PC-3 (cell line): ENCODE measurements around the gene PLXNB1. TPM values are rescaled to one million over a fixed set of nuclear protein-coding genes. Genes with fewer than 3 reads are reported as not detected.

Experiments used
- ATAC-seq: fragments of 200-7000 bp; cut with Tn5 transposase; 2 replicates; pipeline ENCODE4 v1.9.1; 2020; ENCODE audit warnings: mild to moderate bottlenecking, moderate library complexity
- BruUV-seq: library from RNA; stranded (reverse); fragments of 400-500 nt; replicated peaks from 2 replicates; lab custom pipeline; 2021; lab: Mats Ljungman, UMichigan
- CTCF ChIA-PET: fragments of 300-600 bp; sonication (Branson Sonifier 250); formaldehyde crosslinking; loops from one replicate; lab custom pipeline; 2022; ENCODE audit warnings: antibody characterized with exemption; lab: Charles Lee
- POLR2A ChIA-PET: fragments of 300-600 bp; sonication (Branson Sonifier 250); formaldehyde crosslinking; loops from one replicate; lab custom pipeline; 2022; ENCODE audit warnings: antibody characterized with exemption; ENCODE audit not compliant: unreplicated experiment; lab: Charles Lee
- DNase-seq: peaks from one replicate; pipeline ENCODE4 v3.0.0-alpha.2; 2015
- H2AFZ ChIP-seq: fragments of 300-600 bp; sonication (generic); 2 replicates; pipeline ENCODE4 v1.6.0; 2016; ENCODE audit warnings: antibody characterized with exemption, low read length
- H3F3A ChIP-seq: fragments of 300-600 bp; sonication (generic); one replicate; pipeline ENCODE4 v1.6.0; 2017; ENCODE audit warnings: antibody characterized with exemption, low read length, control low read depth, mild to moderate bottlenecking; ENCODE audit not compliant: unreplicated experiment
- H3K27ac ChIP-seq: fragments of 300-600 bp; sonication (generic); 2 replicates; pipeline ENCODE4 v1.5.1; 2016; ENCODE audit warnings: mild to moderate bottlenecking, low read length
- H3K27me3 ChIP-seq: fragments of 300-600 bp; sonication (generic); 2 replicates; pipeline ENCODE4 v1.6.1; 2016; ENCODE audit warnings: low read length, mixed read lengths
- H3K36me3 ChIP-seq: fragments of 300-600 bp; sonication (generic); 2 replicates; pipeline ENCODE4 v1.6.1; 2016; ENCODE audit warnings: low read depth, mixed run types, low read length, mixed read lengths
- H3K4me1 ChIP-seq: fragments of 300-600 bp; sonication (generic); 2 replicates; pipeline ENCODE4 v1.5.1; 2016; ENCODE audit warnings: low read length; ENCODE audit not compliant: insufficient read depth
- H3K4me2 ChIP-seq: fragments of 300-600 bp; sonication (generic); 2 replicates; pipeline ENCODE4 v1.6.0; 2016; ENCODE audit warnings: low read length
- H3K4me3 ChIP-seq: fragments of 300-600 bp; sonication (generic); 2 replicates; pipeline ENCODE4 v1.5.1; 2016; ENCODE audit warnings: mild to moderate bottlenecking, low read length, mixed read lengths
- H3K79me2 ChIP-seq: fragments of 300-600 bp; sonication (generic); 2 replicates; pipeline ENCODE4 v1.6.1; 2017; ENCODE audit warnings: low read length, mixed read lengths
- H3K9ac ChIP-seq: fragments of 300-600 bp; sonication (generic); 2 replicates; pipeline ENCODE4 v1.6.0; 2016; ENCODE audit warnings: mild to moderate bottlenecking, low read length
- H3K9me2 ChIP-seq: fragments of 300-600 bp; sonication (generic); replicated peaks from 2 replicates; pipeline ENCODE4 v1.6.1; 2016; ENCODE audit warnings: mixed run types, low read length, mixed read lengths
- H3K9me3 ChIP-seq: fragments of 300-600 bp; sonication (generic); 2 replicates; pipeline ENCODE4 v1.6.1; 2016; ENCODE audit warnings: low read length, mixed read lengths
- H4K20me1 ChIP-seq: fragments of 300-600 bp; sonication (generic); 2 replicates; pipeline ENCODE4 v1.6.1; 2016; ENCODE audit warnings: low read length, mixed read lengths
- CTCF ChIP-seq: fragments of 300-600 bp; sonication (generic); conservative IDR thresholded peaks from 2 replicates; pipeline ENCODE4 v1.5.1; 2017; ENCODE audit warnings: antibody characterized with exemption, low read depth, mild to moderate bottlenecking, low read length
- EZH2 ChIP-seq: fragments of 300-600 bp; sonication (generic); IDR thresholded peaks from one replicate; pipeline ENCODE4 v1.6.1; 2017; ENCODE audit warnings: antibody characterized with exemption, mild to moderate bottlenecking, low read length; ENCODE audit not compliant: unreplicated experiment
- EZH2phosphoT487 ChIP-seq: fragments of 300-600 bp; sonication (generic); IDR thresholded peaks from 2 replicates; pipeline ENCODE4 v1.6.1; 2018; ENCODE audit warnings: mild to moderate bottlenecking, antibody characterized with exemption, low read length, borderline replicate concordance
- intact Hi-C: fragments of 100-400 bp; cut with micrococcal nuclease; formaldehyde crosslinking; loops from 2 replicates; pipeline ENCODE4 v1.9.0; 2023
- total RNA-seq: library from RNA; depleted of rRNA; stranded (reverse); fragments of >200 nt; gene quantifications from 2 replicates; pipeline ENCODE4 v1.2.3, GENCODE V29; 2014

PLXNB1 gene
- total RNA-seq, 1 experiment from 2014 or later, result 35.4 TPM

GRCh38 chr3:48467473-48468267, 37.8 kb upstream of the PLXNB1 start:
- Histone ChIP-seq H3K9me3 (no peaks in the 10 kb centered on the region), H4K20me1 (no peaks in the 10 kb centered on the region), H3K4me1 (peaks cover 43% of the 10 kb centered on the region), H3K27ac (no peak overlapping the region), H3K79me2 (peaks cover 66% of the 10 kb centered on the region), H3K36me3 (peaks cover 13% of the 10 kb centered on the region; the same call in 1 of the 2 replicates), H2AFZ (no peak overlapping the region), H3K9me2 (no peaks in the 10 kb centered on the region), H3K27me3 (no peaks in the 10 kb centered on the region), H3K4me2 (peak overlapping the region; percentile 80; the same call in 1 of the 2 replicates), H3K9ac (no peak overlapping the region), H3K4me3 (no peak overlapping the region), H3F3A (no peaks in the 10 kb centered on the region)
- no TSS peak for BruUV-seq
- POLR2A ChIA-PET, result no interaction called here
- no peak for DNase-seq
- CTCF ChIA-PET, result interaction anchor here (0.6 kb wide), 1 partner anchor 20 kb away, joined by 3 read pairs; no protein-coding TSS in a partner anchor
- TF ChIP-seq CTCF (no peak), EZH2phosphoT487 (no peak)
- intact Hi-C loops, result no loop called here
- ATAC-seq, result no peak

- no peaks in the 10 kb centered on the region for H3K27me3 ChIP-seq
- peak overlapping the region; percentile 51; the same call in 1 of the 2 replicates for H3K4me3 ChIP-seq
- no peaks in the 10 kb centered on the region for H3F3A ChIP-seq
- H3K9me3 ChIP-seq, result no peaks in the 10 kb centered on the region
- no peak for TF ChIP-seq EZH2
- no peak for TF ChIP-seq EZH2phosphoT487
- no peak for TF ChIP-seq CTCF
- ChIA-PET CTCF (interaction anchor here (0.6 kb wide), 1 partner anchor 21 kb away, joined by 3 read pairs; no protein-coding TSS in a partner anchor), POLR2A (no interaction called here)
- H3K27ac ChIP-seq, result peak overlapping the region; percentile 99
- H2AFZ ChIP-seq, result no peak overlapping the region
- peaks cover 37% of the 10 kb centered on the region for H3K4me1 ChIP-seq
- peaks cover 60% of the 10 kb centered on the region for H3K79me2 ChIP-seq
- peak overlapping the region; percentile 96 for H3K9ac ChIP-seq
- H4K20me1 ChIP-seq, result no peaks in the 10 kb centered on the region
- no peaks in the 10 kb centered on the region for H3K9me2 ChIP-seq
- intact Hi-C loops, result no loop called here
- peaks cover 13% of the 10 kb centered on the region; the same call in 1 of the 2 replicates for H3K36me3 ChIP-seq
- H3K4me2 ChIP-seq, result peak overlapping the region; percentile 80
- DNase-seq, result no peak
- ATAC-seq, result no peak
- BruUV-seq, result no TSS peak
Measured at GRCh38 chr3:48467110-48467454, 37.2 kb upstream of the PLXNB1 start.
